ENCODE data around the gene RSPH9.
"Not testable (repeated sequence)": the region's sequence is repeated elsewhere in the genome, so short reads cannot be mapped to it uniquely, and the experiment has no call there.

Gene RSPH9

GRCh38 chr6:43629104-43629504, 15.7 kb upstream of the RSPH9 start, which contains the start of gene GTPBP2:
TSS of gene GTPBP2 (minus strand) at chr6:43629264. CDS start at chr6:43629162, 102 bp downstream.
- DNase-seq (ENCODE audit: low spot score): peak; percentile 100

- peak; percentile 88 for DNase-seq (ENCODE audit: low spot score)
These were observed 15.1 kb upstream of the RSPH9 start for GRCh38 chr6:43629505-43630300.

- DNase-seq (ENCODE audit: low spot score): no peak
These were observed 13.7 kb upstream of the RSPH9 start for GRCh38 chr6:43630980-43631619.

GRCh38 chr6:43633002-43633401, 11.8 kb upstream of the RSPH9 start:
- not testable (repeated sequence) for DNase-seq (ENCODE audit: low spot score)

GRCh38 chr6:43634702-43635303, 10.0 kb upstream of the RSPH9 start:
- no peak for DNase-seq (ENCODE audit: low spot score)

GRCh38 chr6:43635387-43636307, 9.2 kb upstream of the RSPH9 start, which contains the start of gene MAD2L1BP:
TSS of gene MAD2L1BP (plus strand) at chr6:43635840. CDS start at chr6:43635876, 36 bp downstream.
- peak; percentile 82 for DNase-seq (ENCODE audit: low spot score)

GRCh38 chr6:43636308-43636659, 8.6 kb upstream of the RSPH9 start:
- no peak for DNase-seq (ENCODE audit: low spot score)

GRCh38 chr6:43639984-43640800, 4.6 kb upstream of the RSPH9 start:
- no peak for DNase-seq (ENCODE audit: low spot score)

- DNase-seq (ENCODE audit: low spot score): no peak
These were observed 753 bp downstream of the RSPH9 start for GRCh38 chr6:43645613-43645964.

- no peak for DNase-seq (ENCODE audit: low spot score)
These were observed 2.8 kb downstream of the RSPH9 start for GRCh38 chr6:43647613-43648012.

GRCh38 chr6:43648248-43648647, 3.4 kb downstream of the RSPH9 start:
- no peak for DNase-seq (ENCODE audit: low spot score)

- DNase-seq (ENCODE audit: low spot score): not testable (repeated sequence)
These were observed 8.0 kb downstream of the RSPH9 start for GRCh38 chr6:43652822-43653221.

GRCh38 chr6:43657221-43657802, 12.5 kb downstream of the RSPH9 start:
- no peak for DNase-seq (ENCODE audit: low spot score)

- no peak for DNase-seq (ENCODE audit: low spot score)
These were observed 13.3 kb downstream of the RSPH9 start for GRCh38 chr6:43658161-43658560.

GRCh38 chr6:43662948-43663347, 18.1 kb downstream of the RSPH9 start:
- DNase-seq (ENCODE audit: low spot score): not testable (repeated sequence)

GRCh38 chr6:43665376-43665775, 20.5 kb downstream of the RSPH9 start:
- DNase-seq (ENCODE audit: low spot score): no peak

GRCh38 chr6:43666196-43666920, 21.5 kb downstream of the RSPH9 start:
- DNase-seq (ENCODE audit: low spot score): no peak

- DNase-seq (ENCODE audit: low spot score): peak; percentile 62
These were observed 22.7 kb downstream of the RSPH9 start for GRCh38 chr6:43667245-43668150.

Measured in globus pallidus (tissue), 1 donor.